ENCODE measurements around the gene ENDOG.

ENDOG gene

GRCh38 chr9:128833696-128834095 is 15.4 kb downstream of the ENDOG start:
- Histone ChIP-seq H3K4me1 (ENCODE audit: low read length) (0 out of 2 replicates have a peak, but pooled peaks cover 4% of the 10 kb centered on the region), H3F3A (ENCODE audit: insufficient read depth, low read length) (peaks cover 6% of the 10 kb centered on the region; the same call in 1 of the 2 replicates), H3K9me3 (replicated peaks; ENCODE audit: insufficient read depth, low read length) (no peaks in the 10 kb centered on the region), H3K36me3 (replicated peaks; ENCODE audit: insufficient read depth, low read length) (no peaks in the 10 kb centered on the region), H3K27me3 (replicated peaks; ENCODE audit: insufficient read depth, low read length) (no peaks in the 10 kb centered on the region), H2AFZ (ENCODE audit: low read length) (no peak overlapping the region), H3K27ac (ENCODE audit: low read length) (no peak overlapping the region), H3K79me2 (ENCODE audit: low read length) (peaks cover 8% of the 10 kb centered on the region), H3K4me3 (ENCODE audit: low read length) (no peak overlapping the region), H3K9me2 (replicated peaks; ENCODE audit: insufficient read depth, low read length) (no peaks in the 10 kb centered on the region), H4K20me1 (ENCODE audit: insufficient read depth, low read length) (no peaks in the 10 kb centered on the region), H3K4me2 (ENCODE audit: low read depth, low read length) (no peak overlapping the region), H3K9ac (ENCODE audit: low read length) (no peak overlapping the region)
- no peak for DNase-seq
- TF ChIP-seq EZH2phosphoT487 (IDR thresholded peaks at IDR 0.05; ENCODE audit: low read length) = no peak

- H3K36me3 ChIP-seq (replicated peaks; ENCODE audit: insufficient read depth, low read length) = no peaks in the 10 kb centered on the region
- no peaks in the 10 kb centered on the region for H3K4me1 ChIP-seq (ENCODE audit: low read length)
- H3F3A ChIP-seq (ENCODE audit: insufficient read depth, low read length) = no peaks in the 10 kb centered on the region
- H3K27me3 ChIP-seq (replicated peaks; ENCODE audit: insufficient read depth, low read length) = no peaks in the 10 kb centered on the region
- H3K79me2 ChIP-seq (ENCODE audit: low read length) = no peaks in the 10 kb centered on the region
- TF ChIP-seq EZH2 (optimal IDR thresholded peaks at IDR 0.05; ENCODE audit: low read depth, low read length) (no peak), EZH2phosphoT487 (IDR thresholded peaks at IDR 0.05; ENCODE audit: low read length) (no peak), CTCF (IDR thresholded peaks at IDR 0.05; ENCODE audit: low read length) (no peak)
- no peaks in the 10 kb centered on the region for H3K9me3 ChIP-seq (replicated peaks; ENCODE audit: insufficient read depth, low read length)
- no peak overlapping the region for H3K4me3 ChIP-seq (ENCODE audit: low read length)
- H3K9ac ChIP-seq (ENCODE audit: low read length) = no peak overlapping the region
- no peak overlapping the region for H2AFZ ChIP-seq (ENCODE audit: low read length)
- H3K27ac ChIP-seq (ENCODE audit: low read length) = no peak overlapping the region
- no peak overlapping the region for H3K4me2 ChIP-seq (ENCODE audit: low read depth, low read length)
- no peaks in the 10 kb centered on the region for H4K20me1 ChIP-seq (ENCODE audit: insufficient read depth, low read length)
- no peak for DNase-seq
- no peaks in the 10 kb centered on the region for H3K9me2 ChIP-seq (replicated peaks; ENCODE audit: insufficient read depth, low read length)
Observed at GRCh38 chr9:128835246-128836210, 17.2 kb downstream of the ENDOG start.

GRCh38 chr9:128836509-128837145 is 18.3 kb downstream of the ENDOG start:
- Histone ChIP-seq H3K9ac (ENCODE audit: low read length) (no peak overlapping the region), H3K4me2 (ENCODE audit: low read depth, low read length) (no peak overlapping the region), H3K27me3 (replicated peaks; ENCODE audit: insufficient read depth, low read length) (no peaks in the 10 kb centered on the region), H3K9me3 (replicated peaks; ENCODE audit: insufficient read depth, low read length) (no peaks in the 10 kb centered on the region), H3K4me1 (ENCODE audit: low read length) (no peaks in the 10 kb centered on the region), H3K27ac (ENCODE audit: low read length) (no peak overlapping the region), H3F3A (ENCODE audit: insufficient read depth, low read length) (no peaks in the 10 kb centered on the region), H4K20me1 (ENCODE audit: insufficient read depth, low read length) (no peaks in the 10 kb centered on the region), H3K4me3 (ENCODE audit: low read length) (no peak overlapping the region), H3K36me3 (replicated peaks; ENCODE audit: insufficient read depth, low read length) (no peaks in the 10 kb centered on the region), H3K79me2 (ENCODE audit: low read length) (no peaks in the 10 kb centered on the region), H3K9me2 (replicated peaks; ENCODE audit: insufficient read depth, low read length) (no peaks in the 10 kb centered on the region), H2AFZ (ENCODE audit: low read length) (no peak overlapping the region)
- TF ChIP-seq EZH2phosphoT487 (IDR thresholded peaks at IDR 0.05; ENCODE audit: low read length) (no peak), EZH2 (optimal IDR thresholded peaks at IDR 0.05; ENCODE audit: low read depth, low read length) (no peak), CTCF (IDR thresholded peaks at IDR 0.05; ENCODE audit: low read length) (no peak)
- no peak for DNase-seq
